Measurements from ENCODE around the gene MAEA.

- TF ChIP-seq CTCF (conservative IDR thresholded peaks at IDR 0.05; ENCODE audit: low read length) (no peak), EZH2phosphoT487 (IDR thresholded peaks at IDR 0.05; ENCODE audit: borderline replicate concordance) (no peak)
Observed at GRCh38 chr4:1255151-1255550, 34.5 kb upstream of the MAEA start.

Data from Loucy (cell line).